ENCODE data around the gene SMURF1.

SMURF1 gene

DNA sequence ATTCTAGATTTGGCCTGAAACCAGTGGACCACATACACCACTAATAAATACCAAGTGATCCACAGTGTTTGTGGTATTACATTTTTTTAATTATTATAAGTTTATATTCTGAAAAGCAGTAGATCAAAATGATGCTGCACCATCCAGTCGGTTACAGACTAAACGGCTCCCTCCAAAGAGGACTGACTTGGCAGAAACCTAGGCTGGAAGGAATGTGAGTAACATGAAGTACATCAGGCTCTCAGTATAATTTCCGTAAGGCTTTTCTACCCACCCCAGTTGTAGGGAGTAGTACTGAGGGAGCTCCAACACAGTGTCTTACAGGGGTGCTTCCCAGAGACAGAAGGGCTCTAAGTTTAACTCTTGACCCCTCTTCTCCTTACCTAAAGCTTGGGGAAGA is 146.1 kb downstream of the SMURF1 start:
- TF ChIP-seq, protein P1, sequence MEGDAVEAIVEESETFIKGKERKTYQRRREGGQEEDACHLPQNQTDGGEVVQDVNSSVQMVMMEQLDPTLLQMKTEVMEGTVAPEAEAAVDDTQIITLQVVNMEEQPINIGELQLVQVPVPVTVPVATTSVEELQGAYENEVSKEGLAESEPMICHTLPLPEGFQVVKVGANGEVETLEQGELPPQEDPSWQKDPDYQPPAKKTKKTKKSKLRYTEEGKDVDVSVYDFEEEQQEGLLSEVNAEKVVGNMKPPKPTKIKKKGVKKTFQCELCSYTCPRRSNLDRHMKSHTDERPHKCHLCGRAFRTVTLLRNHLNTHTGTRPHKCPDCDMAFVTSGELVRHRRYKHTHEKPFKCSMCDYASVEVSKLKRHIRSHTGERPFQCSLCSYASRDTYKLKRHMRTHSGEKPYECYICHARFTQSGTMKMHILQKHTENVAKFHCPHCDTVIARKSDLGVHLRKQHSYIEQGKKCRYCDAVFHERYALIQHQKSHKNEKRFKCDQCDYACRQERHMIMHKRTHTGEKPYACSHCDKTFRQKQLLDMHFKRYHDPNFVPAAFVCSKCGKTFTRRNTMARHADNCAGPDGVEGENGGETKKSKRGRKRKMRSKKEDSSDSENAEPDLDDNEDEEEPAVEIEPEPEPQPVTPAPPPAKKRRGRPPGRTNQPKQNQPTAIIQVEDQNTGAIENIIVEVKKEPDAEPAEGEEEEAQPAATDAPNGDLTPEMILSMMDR (IDR thresholded peaks at IDR 0.05; ENCODE audit: insufficient read depth, low read depth, low read length, missing control alignments): no peak
- no peak overlapping the region for H3K4me3 ChIP-seq (ENCODE audit: low read depth, low read length)
- no peak for DNase-seq (ENCODE audit: low read depth)

DNA sequence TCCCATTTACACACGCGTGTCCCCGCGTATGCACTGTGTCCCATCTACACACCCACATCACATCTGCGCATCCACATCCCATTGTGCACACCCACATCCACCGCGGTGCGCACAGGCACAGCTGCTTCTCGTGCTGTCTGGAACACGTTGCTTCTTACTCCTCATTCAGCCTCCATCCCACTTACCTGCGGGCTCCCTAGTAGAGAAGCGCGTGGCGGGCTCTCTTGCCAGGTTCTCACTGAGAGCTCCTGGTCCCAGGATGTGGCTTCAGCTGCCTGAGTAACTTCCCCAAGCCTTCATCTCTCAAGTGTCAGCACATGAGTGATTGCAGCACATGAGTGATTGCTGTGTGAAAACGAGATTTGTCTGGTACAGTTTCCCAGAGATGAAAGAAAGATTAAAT is 147.8 kb downstream of the SMURF1 start:
- no peak overlapping the region for H3K4me3 ChIP-seq (ENCODE audit: low read depth, low read length)
- TF ChIP-seq, protein P1 (IDR thresholded peaks at IDR 0.05; ENCODE audit: insufficient read depth, low read depth, low read length, missing control alignments): no peak
- peak; percentile 88 for DNase-seq (ENCODE audit: low read depth)

DNA sequence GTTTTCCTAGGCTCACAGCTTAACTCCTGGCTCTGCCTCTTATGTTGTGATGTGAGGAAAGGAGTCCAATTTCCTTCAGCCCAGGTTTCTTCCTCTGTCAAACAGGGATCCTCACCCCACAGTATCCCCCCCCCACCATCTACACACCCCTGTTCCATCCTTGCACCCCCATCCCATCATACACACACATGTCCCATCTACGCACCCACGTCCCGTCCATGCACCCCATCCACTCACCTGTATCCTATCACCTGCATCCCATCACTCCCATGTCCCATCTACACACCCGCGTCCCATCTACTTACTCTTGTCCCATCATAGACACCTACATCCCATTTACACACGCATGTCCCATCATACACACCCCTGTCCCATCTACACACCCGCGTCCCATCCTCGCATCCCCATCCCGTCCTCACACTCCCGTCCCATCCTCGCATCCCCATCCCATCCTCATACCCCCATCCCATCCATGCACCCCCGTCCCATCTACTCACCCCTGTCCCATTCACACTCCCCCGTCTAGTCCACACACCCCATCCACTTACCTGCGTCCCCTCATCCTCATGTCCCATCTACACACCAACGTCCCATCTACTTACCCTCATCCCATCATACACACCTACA is 148.3 kb downstream of the SMURF1 start:
- TF ChIP-seq, protein P1 (IDR thresholded peaks at IDR 0.05; ENCODE audit: insufficient read depth, low read depth, low read length, missing control alignments): no peak
- H3K4me3 ChIP-seq (ENCODE audit: low read depth, low read length): no peak overlapping the region
- no peak for DNase-seq (ENCODE audit: low read depth)

DNA sequence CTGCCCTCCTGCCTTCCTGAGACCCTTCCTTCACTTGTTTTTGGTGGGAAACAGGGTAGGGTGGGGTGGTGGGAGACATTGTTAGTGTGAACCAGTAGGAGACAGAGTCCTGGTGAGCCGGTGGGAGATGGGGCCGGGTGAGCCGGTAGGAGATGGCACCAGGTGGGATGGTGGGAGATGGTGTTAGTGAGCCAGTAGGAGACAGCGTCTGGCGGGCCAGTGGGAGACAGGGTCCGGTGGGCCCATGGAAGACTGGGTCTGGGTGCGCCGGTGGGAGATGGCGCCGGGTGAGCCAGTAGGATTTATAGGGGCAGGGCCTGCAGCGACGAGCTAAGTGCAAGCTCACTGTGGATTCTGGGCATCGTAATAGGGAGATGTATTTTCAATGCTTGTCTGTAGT is 148.8 kb downstream of the SMURF1 start:
- TF ChIP-seq, protein P1 (IDR thresholded peaks at IDR 0.05; ENCODE audit: insufficient read depth, low read depth, low read length, missing control alignments): no peak
- no peak for DNase-seq (ENCODE audit: low read depth)
- H3K4me3 ChIP-seq (ENCODE audit: low read depth, low read length): no peak overlapping the region

DNA sequence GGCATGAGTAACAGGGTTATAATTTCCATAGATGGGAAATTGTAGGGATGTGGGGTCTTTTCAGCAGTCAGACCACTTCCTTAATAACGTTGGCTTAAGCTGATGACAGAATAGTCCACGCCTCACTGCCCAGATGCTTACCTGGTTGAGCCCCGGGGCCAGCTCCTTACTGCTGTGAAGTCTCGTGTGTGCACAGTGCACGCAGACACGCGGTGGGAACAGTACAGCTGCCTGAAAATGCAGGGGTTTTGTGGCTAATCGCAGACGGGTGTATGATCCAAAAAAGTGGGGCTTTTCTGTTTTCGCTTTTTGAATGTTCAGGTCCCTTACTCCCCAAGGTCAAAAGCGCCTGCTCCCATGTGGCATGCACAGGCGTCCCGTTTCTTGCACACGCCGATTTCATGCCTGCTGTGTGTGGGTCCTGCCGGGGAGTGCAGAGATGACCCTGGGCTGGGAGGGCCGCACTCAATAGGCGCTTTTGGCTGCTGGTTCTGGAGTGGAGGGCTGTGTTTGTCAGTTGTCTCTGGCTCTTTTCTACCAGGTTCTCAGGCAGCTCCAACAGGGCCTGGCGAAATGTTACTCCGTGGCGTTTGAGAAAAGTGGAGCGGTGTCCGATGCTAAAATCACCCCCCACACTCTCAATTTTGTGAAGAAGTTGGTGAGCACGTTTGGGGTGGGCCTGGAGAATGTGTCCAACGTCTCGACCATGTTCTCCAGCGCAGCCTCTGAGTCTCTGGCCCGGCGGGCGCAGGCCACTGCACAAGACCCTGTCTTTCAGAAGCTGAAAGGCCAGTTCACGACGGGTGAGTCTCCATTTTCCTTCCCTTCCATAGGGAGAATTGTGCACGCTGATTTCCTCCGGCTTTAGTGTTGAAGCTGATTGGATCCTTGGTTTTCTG is 149.6 kb downstream of the SMURF1 start:
- DNase-seq (ENCODE audit: low read depth): peak; percentile 73
- no peak overlapping the region for H3K4me3 ChIP-seq (ENCODE audit: low read depth, low read length)
- TF ChIP-seq, protein P1 (IDR thresholded peaks at IDR 0.05; ENCODE audit: insufficient read depth, low read depth, low read length, missing control alignments): no peak

DNA sequence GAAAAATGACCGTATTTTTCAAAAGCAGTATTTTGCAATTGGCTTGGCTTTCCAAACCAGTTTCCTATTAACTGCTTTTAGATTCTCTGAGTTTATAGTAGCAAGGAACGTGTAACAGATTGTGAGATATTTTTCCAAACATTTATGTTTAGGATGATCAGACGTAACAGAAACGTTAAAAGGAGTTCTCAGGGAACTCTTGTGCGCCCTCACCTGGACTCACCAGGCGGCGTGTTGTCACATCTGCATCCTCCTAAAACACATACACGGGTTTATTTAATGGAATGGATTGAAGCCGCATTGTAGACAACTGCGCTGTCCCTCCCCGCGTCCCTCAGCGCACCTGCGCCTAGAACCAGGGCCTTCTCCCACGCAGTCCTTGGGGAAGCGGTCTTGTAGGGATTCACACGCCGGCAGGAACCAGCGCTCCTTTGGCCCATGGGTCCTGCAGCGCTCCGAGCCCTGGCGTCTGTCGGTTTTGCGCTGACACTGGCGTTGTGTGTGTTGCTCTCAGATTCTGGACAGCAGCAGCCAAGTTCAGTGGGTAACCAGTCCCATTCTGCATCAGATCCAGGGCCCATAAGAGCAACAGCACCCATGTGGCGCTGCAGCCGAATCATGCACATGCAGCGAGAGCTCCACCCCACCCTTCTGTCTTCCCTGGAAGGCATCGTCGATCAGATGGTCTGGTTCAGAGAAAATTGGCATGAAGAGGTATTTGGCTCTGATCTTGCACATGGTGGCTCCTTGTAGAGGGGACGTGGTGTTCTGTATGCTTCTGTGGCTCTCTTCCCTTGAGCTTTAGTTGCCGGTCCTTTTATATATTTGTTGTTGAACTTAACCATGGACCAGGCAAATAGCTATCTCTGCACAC is 150.6 kb downstream of the SMURF1 start:
- DNase-seq (ENCODE audit: low read depth): no peak
- TF ChIP-seq, protein P1 (IDR thresholded peaks at IDR 0.05; ENCODE audit: insufficient read depth, low read depth, low read length, missing control alignments): no peak
- H3K4me3 ChIP-seq (ENCODE audit: low read depth, low read length): no peak overlapping the region

Data from GM12865 (cell line).